HG03439 (cell line): Measurements from ENCODE around the gene PDLIM7.

Experiments used
- ATAC-seq: cut with Tn5 transposase; IDR thresholded peaks from one replicate; pipeline ENCODE4 v1.9.1; 2021; ENCODE audit warnings: mild to moderate bottlenecking, moderate library complexity; ENCODE audit not compliant: unreplicated experiment

The PDLIM7 gene

DNA sequence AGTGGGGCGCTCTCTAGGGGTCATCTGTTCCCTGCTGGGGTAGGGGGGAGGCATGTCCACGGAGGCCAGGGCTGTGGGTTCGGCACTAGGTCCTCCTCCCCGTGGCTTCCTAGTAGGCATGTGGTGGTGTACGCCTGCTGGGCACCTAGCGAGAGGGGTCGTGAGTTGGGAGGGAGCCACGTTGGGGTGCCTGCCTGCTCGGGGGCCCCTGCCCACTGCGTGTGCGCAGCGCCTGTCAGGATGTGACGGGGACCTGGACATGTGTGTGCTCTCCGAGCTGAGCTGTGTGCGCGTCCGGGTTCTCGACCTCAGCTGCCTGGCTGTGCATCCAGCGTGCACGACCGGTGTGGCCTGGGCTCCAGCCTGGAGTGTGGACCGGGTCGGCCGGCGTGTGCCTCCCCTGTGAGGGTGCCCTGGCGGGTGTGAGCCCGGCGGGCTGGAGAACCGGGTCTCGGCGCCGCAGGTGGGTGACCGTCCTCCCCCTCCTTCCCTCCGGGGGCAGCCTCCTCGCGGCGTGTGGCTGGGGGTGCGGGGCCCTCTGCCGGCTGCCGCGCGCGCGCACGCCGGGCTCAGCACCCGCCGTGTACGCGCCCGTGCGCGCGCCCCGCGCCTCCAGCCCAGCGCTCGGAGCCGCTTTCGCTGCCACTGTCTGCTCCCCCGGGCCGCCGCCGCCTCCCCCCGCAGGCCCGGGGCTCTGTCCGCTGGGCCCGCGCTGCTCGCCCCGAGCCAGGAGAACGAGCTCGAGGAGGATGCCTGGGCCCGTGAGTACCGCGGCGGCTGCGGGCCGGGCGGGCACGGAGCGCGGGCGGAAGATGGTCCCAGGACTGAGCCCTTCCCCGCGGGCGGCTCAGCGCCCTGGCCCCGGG lies 51.0 kb downstream of the PDLIM7 start, which contains the start of gene PRR7:
Gene PRR7 (plus strand): TSS at position 615 of the 866 bp plus-strand sequence. CDS start 8,254 bp downstream, outside the sequence.
- ATAC-seq: peak; percentile 37

DNA sequence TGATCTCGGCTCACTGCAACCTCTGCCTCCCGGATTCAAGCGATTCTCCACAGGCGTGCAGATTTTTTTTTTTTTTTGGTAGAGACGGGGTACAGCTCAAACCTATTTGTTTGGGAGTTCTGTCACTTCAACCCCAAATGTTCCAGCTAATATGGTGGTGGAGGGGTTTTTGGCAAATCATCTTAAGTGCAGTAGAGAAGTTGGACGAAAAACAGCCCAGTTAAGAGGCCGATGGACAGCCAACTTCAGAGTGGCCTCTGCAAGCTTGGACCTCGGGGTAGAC lies 51.5 kb downstream of the PDLIM7 start:
- no peak for ATAC-seq

DNA sequence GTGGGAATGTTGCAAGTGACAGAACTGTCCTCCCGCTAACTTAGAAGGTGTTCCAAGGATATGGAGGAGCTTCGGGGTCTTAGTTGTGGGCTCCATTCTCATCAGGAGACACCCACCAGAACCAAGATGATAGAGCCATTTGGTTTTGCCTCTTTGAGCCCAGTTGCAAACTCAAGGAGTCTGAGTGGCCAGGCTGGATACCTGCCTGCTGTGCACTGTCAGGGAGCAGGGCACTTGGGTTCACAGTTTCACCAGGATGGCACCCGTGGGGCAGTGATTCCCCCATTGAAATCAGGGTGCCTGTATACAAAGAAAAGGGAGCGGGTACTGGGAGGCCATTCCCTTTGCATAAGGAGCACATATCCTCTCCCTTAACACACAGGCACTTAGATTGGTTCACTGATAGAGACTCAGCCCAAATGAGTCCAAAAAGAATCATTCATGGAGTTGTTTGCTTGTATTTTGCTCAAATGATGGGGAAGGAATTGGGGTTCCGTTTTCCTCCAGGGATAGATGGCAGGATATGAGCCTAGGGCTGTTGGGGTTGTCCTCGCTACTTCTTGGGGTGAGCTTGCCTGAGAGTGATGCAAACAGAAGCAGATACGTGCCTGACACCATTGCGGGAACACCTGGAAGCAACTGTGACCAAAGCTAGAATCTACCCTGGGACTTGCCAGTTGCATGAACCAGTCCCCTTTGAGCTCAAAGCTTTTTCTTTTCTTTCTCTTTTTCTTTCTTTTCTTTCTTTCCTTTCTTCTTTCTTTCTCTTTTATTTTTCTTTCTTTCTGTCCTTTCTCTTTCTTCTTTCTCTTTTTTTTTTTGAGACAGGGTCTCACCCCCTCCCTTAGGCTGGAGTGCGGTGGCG lies 52.1 kb downstream of the PDLIM7 start:
- ATAC-seq: no peak

DNA sequence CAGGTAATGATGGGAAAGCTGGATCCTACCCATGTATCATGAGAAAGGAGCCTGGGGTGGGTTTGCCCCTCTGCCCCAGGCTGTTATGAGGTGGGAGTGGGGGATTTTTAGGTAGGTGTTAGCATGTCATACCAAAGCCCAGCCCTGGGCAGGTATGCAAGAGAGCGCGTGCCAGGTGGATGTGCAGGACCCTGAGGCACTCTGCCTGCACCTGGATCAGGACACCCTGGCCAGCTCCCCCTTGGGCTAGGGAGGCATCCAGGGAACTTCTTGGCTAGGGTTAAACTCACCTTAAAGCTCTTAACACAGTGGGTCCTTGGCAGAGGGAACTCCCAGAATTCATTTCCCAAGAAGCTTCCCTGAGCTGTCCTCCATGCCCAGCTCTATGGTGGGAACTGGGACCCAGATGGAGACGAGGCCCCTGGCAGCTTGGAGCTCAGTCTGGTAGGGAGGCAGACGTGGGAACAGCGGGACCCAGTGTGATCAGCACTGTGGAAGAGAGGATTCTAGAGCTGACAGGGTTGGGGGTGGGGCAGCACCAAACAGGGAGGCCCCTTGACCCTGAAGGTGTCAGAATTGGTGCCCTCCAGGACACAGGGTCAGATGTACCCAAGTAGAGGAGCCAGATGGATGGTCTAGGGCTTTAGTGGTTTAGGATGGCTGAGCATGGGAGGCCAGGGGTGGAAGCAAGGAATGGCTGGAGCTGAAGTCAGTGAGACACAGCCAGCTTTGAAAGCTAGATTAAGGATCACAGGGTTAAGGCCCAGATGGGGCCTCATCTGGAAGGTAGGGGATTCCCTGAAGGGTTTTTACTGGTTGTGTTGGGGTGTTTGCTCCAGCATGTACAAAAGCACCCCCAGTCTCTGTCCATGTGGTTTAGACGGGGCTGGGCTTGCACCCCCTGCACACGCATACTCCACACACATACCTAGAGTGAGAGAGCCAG lies 53.0 kb downstream of the PDLIM7 start:
- ATAC-seq: no peak

- no peak for ATAC-seq
Observed at GRCh38 chr5:177443144-177443983, 54.0 kb downstream of the PDLIM7 start.

- ATAC-seq: no peak
Observed at GRCh38 chr5:177442066-177442826, 55.2 kb downstream of the PDLIM7 start.

GRCh38 chr5:177440990-177441780 lies 56.2 kb downstream of the PDLIM7 start:
- ATAC-seq: no peak

DNA sequence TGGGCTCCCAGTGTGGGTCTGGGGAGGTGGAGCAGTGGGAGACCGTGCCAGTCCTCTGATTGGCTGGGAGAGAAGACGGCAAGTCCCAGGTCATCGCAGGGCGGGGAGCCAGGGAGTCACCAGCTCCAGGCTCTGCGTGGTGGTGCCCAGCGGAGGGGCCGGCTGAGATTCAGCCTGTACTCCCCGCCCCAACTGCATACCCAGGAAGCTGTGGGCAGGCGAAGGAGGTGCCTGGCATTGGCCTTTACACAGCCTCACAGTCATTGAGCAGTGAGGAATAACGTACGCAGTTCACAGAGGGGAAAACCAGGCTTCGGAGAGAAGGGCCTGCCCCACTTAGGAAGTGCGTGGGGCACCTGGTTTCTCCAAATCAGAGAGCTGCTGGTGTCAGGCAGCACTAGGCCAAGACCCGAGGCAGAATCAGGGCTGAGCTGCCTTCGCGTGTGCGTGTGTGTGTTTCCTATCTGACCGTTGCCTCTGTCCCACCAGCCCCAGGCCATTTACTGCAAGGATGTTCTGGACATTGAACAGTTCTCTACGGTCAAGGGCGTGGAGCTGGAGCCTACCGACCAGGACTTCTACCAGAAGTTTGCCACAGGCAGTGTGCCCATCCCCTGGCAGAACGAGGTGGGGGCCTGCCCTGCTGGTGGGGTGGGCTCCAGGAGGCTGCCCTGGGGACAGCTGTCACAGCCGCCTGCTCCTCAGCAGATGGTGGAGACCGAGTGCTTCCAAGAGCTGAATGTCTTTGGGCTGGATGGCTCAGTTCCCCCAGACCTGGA lies 57.0 kb downstream of the PDLIM7 start:
- no peak for ATAC-seq

DNA sequence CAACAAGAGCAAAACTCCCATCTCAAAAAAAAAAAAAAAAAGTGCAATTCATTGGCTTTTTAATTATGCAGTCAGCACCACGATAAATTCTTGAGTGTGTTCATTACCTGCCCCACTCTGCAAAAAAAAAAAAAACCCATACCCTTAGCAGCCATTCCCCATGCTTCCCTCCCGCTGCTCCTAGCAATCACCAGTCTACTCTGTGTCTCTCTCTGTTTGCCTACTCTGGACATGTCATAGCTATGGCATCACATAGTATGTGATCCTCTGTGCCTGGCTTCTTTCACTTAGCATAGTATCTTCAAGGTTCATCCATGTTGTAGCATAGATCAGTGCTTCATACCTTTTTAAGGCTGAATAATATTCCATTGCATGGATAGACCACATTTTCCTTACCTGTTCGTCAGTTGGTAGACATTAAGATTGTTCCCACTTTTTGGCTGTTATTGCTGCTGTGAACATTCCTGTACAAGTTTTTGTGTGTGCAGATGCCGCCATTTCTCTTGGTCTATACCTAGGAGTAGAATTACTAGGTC lies 57.8 kb downstream of the PDLIM7 start:
- ATAC-seq: no peak

- no peak for ATAC-seq
Observed at GRCh38 chr5:177438468-177438867, 58.9 kb downstream of the PDLIM7 start.

- ATAC-seq: no peak
Observed at GRCh38 chr5:177437623-177438022, 59.8 kb downstream of the PDLIM7 start.

GRCh38 chr5:177435847-177436536 lies 61.4 kb downstream of the PDLIM7 start:
- ATAC-seq: no peak

GRCh38 chr5:177434942-177435738 lies 62.3 kb downstream of the PDLIM7 start:
- ATAC-seq: no peak

DNA sequence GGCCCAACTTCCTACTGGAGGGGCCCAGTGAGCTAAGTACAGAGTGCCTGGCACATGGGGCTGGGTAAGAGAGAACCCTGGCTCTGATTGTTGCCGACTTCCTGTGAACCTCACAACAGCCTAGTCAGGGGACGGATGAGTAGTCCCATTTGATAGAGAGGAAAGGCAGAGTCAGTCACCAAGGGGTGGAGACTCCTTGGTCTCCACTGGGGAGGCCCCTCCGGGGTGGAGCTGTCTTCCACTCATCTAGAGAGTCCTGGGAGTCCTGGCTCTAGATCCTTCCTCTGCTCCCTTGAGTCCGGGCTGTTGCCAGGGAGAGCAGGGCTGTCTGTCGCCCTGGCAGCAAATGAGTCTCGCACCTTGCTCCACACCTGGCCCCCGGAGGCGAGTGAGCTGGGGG lies 63.0 kb downstream of the PDLIM7 start:
- ATAC-seq: no peak

DNA sequence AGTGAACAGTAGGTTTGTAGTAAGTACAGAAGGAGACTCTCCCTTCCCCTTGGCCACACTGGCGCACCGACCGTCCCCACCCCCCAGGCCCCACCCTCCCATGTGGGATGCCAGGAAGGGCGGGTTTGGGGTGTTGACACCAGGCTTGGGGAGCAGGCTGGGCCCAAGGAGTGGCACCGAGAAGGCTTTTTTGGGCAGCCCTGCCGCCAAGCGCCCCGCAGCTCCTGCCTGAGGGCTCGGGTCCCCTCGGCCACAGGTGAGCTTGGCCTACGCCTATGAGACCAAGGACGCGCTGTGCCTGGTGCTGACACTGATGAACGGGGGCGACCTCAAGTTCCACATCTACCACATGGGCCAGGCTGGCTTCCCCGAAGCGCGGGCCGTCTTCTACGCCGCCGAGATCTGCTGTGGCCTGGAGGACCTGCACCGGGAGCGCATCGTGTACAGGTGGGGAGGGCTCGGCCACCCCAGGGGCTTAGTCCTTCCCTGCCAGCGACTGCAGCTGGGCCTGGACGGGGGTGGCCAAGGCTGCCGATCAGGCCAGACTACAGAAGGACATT lies 63.7 kb downstream of the PDLIM7 start:
- ATAC-seq: no peak
